ENCODE measurements around the gene CHCHD6.

Gene CHCHD6

GRCh38 chr3:126983653-126984390 lies 279.8 kb downstream of the CHCHD6 start:
- peak; percentile 7 for DNase-seq

GRCh38 chr3:126984391-126985131 lies 280.5 kb downstream of the CHCHD6 start:
- DNase-seq = no peak

GRCh38 chr3:126985132-126985985 lies 281.3 kb downstream of the CHCHD6 start:
- no peak for DNase-seq

DNA sequence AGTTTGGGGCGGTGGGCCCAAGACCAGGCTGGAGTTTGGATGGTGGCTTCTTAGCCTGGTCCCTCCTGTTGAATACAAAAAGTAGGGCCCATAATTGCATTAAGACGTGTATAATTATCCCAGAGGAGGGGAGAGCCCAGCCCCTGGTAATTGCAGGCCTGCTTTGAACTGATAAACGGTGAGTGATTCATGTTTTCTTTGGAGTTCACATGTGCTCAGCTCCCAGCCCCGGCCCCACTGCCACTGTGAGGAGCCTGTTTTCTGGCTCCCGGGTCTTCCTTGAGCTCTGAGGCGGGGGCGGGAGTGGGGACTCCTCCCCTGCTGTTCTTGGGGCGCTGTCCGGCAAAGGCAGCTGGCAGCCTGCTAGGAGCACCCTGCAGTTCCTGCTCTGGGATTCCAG lies 282.0 kb downstream of the CHCHD6 start:
- DNase-seq = no peak

DNA sequence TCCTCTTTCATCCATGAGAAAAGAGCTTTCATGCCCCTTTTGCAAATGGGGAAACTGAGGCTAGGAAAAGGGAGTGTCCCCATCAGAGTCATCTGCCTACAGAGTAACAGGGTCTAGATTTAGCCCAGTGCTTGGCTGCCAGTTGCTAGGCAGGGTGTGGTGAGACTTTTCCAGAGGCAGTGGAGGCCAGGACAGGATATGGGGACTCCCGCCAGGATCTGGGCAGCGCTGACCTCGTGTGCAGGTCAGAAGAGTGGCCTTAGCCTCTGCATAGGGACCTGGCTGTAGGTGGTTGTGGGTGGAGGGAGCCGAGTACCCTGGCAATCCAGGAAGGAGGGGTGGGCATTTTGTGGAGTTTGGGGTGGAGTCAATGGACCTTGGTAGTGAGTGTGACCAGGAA lies 283.1 kb downstream of the CHCHD6 start:
- DNase-seq = no peak

GRCh38 chr3:126987596-126987995 lies 283.6 kb downstream of the CHCHD6 start:
- DNase-seq = no peak

DNA sequence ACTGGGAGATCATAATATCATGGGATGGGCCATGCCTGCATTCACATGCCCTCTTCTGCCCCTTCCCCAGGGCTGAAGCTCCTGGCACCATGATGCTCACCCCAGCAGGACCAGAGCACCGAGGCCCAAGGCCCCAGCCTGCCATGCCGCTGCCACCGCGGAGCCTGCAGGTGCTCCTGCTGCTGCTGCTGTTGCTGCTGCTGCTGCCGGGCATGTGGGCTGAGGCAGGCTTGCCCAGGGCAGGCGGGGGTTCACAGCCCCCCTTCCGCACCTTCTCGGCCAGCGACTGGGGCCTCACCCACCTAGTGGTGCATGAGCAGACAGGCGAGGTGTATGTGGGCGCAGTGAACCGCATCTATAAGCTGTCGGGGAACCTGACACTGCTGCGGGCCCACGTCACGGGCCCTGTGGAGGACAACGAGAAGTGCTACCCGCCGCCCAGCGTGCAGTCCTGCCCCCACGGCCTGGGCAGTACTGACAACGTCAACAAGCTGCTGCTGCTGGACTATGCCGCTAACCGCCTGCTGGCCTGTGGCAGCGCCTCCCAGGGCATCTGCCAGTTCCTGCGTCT lies 284.5 kb downstream of the CHCHD6 start:
- no peak for DNase-seq

GRCh38 chr3:126989316-126990023 lies 285.4 kb downstream of the CHCHD6 start:
- DNase-seq = no peak

GRCh38 chr3:126990024-126990700 lies 286.1 kb downstream of the CHCHD6 start:
- no peak for DNase-seq

DNA sequence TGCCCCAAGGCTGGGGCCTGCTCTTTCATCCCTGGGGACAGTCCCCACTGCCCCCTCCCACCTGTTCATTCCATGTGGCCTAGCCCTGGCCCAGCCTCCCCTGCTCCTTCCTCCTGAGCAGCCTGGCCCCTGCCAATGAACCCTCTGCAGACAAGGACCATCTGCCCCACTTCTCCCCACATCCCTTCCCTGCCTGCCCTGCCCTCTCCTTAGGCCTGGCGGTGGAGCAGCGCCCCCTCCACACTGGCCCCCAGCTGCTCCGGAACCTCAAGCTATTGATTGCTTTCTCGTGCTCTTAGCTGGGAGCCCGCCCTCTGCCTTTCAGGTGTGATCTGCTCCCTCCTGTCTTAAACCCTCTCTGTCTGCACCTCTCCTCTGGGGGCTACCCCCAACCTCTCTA lies 286.9 kb downstream of the CHCHD6 start:
- DNase-seq = no peak

- DNase-seq = no peak
Measured at GRCh38 chr3:126991366-126992200, 287.5 kb downstream of the CHCHD6 start.

GRCh38 chr3:126992216-126992615 lies 288.2 kb downstream of the CHCHD6 start:
- DNase-seq = no peak

- DNase-seq = no peak
Measured at GRCh38 chr3:126992776-126993175, 288.7 kb downstream of the CHCHD6 start.

DNA sequence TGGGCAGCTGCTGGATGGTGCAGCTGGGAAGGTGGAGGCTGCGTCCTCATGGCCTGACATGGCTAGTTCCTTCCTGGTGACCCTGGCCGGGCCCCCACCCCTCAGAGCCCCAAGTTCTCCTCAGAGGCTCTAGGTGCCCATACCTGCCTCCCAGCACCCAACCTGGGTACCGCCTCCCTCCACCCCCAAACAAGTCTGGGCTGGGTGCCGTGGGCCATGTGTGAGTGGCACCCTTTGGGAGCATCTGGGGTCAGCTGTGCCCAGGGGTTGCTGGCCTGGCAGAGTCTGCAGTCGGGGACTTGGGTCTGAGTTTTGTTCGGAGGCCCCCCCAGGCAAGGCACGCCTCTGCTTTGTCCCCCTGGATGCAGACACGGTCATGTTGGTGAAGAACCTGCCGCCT lies 289.4 kb downstream of the CHCHD6 start:
- no peak for DNase-seq

- no peak for DNase-seq
Measured at GRCh38 chr3:126994661-126995245, 290.7 kb downstream of the CHCHD6 start.

DNA sequence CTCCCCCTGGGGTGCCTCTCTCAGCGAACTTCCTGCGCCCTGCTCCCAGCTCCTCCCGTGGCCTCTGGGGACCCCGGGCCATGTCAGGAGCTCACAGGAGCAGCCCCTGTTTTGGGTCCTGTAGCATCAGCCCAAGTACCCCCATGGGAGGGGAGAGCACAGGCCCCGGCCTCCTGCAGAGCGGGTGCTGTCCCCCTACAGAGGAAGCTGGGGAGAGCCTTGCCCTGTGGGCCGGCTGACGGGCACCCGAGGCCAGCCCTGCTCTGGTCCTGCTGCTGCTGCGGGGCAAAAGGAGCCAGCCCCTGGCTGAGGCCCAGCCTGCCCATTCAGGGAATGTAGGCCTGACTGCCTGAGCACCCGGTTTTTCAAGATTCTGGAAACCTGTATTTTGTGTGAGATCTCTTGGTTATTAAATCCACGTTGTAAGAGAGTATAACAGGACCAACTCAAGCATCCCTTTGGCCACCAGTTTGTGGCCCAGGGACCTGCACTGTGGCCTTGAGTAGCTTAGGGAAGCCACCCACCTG lies 291.3 kb downstream of the CHCHD6 start:
- no peak for DNase-seq

GRCh38 chr3:126995926-126996512 lies 292.0 kb downstream of the CHCHD6 start:
- DNase-seq = no peak

GRCh38 chr3:126996905-126997304 lies 292.9 kb downstream of the CHCHD6 start:
- DNase-seq = no peak

- no peak for DNase-seq
Measured at GRCh38 chr3:126997455-126998038, 293.5 kb downstream of the CHCHD6 start.

Data from midbrain (tissue), 1 donor.